GM19468 (cell line): Measurements from ENCODE around the gene NEXN.

Experiments used
- ATAC-seq: cut with Tn5 transposase; IDR thresholded peaks from one replicate; pipeline ENCODE4 v1.9.1; 2021; ENCODE audit warnings: mild to moderate bottlenecking, moderate library complexity, moderate number of reproducible peaks; ENCODE audit not compliant: unreplicated experiment; ENCODE audit errors: extremely low read depth

The NEXN gene

GRCh38 chr1:77990629-77991204 is 102.3 kb downstream of the NEXN start:
- ATAC-seq: no peak

GRCh38 chr1:77991638-77992037 is 103.2 kb downstream of the NEXN start:
- no peak for ATAC-seq
